NK-92 (cell line): ENCODE measurements around the gene FAM120AOS.

Source experiments
- DNase-seq: peaks from one replicate; lab custom pipeline; 2025; ENCODE audit not compliant: unreplicated experiment; lab: John Stamatoyannopoulos, UW

The FAM120AOS gene

GRCh38 chr9:93453047-93453914 lies at the start of gene FAM120AOS:
Gene FAM120AOS (minus strand): TSS chr9:93453581. CDS start chr9:93452709, 872 bp downstream.
- DNase-seq = no peak

- no peak for DNase-seq
Observed at GRCh38 chr9:93501406-93501805, 48.0 kb upstream of the FAM120AOS start.

- no peak for DNase-seq
Observed at GRCh38 chr9:93500571-93501298, 47.4 kb upstream of the FAM120AOS start.

- DNase-seq = no peak
Observed at GRCh38 chr9:93496285-93496684, 42.9 kb upstream of the FAM120AOS start.

GRCh38 chr9:93493949-93494348 lies 40.6 kb upstream of the FAM120AOS start:
- DNase-seq = no peak

GRCh38 chr9:93492327-93492726 lies 38.9 kb upstream of the FAM120AOS start:
- DNase-seq = no peak

GRCh38 chr9:93491593-93492232 lies 38.3 kb upstream of the FAM120AOS start:
- no peak for DNase-seq

- DNase-seq = no peak
Observed at GRCh38 chr9:93488244-93488643, 34.9 kb upstream of the FAM120AOS start.

- DNase-seq = no peak
Observed at GRCh38 chr9:93486268-93486667, 32.9 kb upstream of the FAM120AOS start.

GRCh38 chr9:93483497-93483896 lies 30.1 kb upstream of the FAM120AOS start:
- no peak for DNase-seq

- no peak for DNase-seq
Observed at GRCh38 chr9:93480728-93481324, 27.4 kb upstream of the FAM120AOS start.

GRCh38 chr9:93480262-93480661 lies 26.9 kb upstream of the FAM120AOS start:
- DNase-seq = no peak

- DNase-seq = no peak
Observed at GRCh38 chr9:93479726-93480125, 26.3 kb upstream of the FAM120AOS start.

- DNase-seq = no peak
Observed at GRCh38 chr9:93477397-93477796, 24.0 kb upstream of the FAM120AOS start.

GRCh38 chr9:93476924-93477323 lies 23.5 kb upstream of the FAM120AOS start:
- no peak for DNase-seq

GRCh38 chr9:93475856-93476255 lies 22.5 kb upstream of the FAM120AOS start:
- DNase-seq = no peak

- no peak for DNase-seq
Observed at GRCh38 chr9:93475108-93475507, 21.7 kb upstream of the FAM120AOS start.

GRCh38 chr9:93473411-93473810 lies 20.0 kb upstream of the FAM120AOS start:
- no peak for DNase-seq

GRCh38 chr9:93471124-93471523 lies 17.7 kb upstream of the FAM120AOS start:
- DNase-seq = no peak

- DNase-seq = no peak
Observed at GRCh38 chr9:93470391-93470790, 17.0 kb upstream of the FAM120AOS start.

GRCh38 chr9:93468763-93469456 lies 15.5 kb upstream of the FAM120AOS start:
- DNase-seq = no peak
